Vagina (tissue), 2 donors: ENCODE measurements around the gene KCNT2. TPM values are rescaled to one million over a fixed set of nuclear protein-coding genes. Genes with fewer than 3 reads are reported as not detected.
"Not testable (repeated sequence)": the region's sequence is repeated elsewhere in the genome, so short reads cannot be mapped to it uniquely, and the experiment has no call there.

ENCODE experiments used
- DNase-seq, 2 donors: peaks; one replicate each; pipeline ENCODE4 v3.0.0-alpha.2; 2017; ENCODE audit errors: extremely low spot score in 2 of 2
- H3K27ac ChIP-seq: fragments of 200-600 bp; sonication (generic); one replicate; pipeline ENCODE4 v1.5.1; 2019
- H3K27me3 ChIP-seq: fragments of 200-600 bp; sonication (generic); one replicate; pipeline ENCODE4 v1.5.1; 2019
- H3K36me3 ChIP-seq, 2 donors: fragments of 200-600 bp; sonication (generic); one replicate each; pipeline ENCODE4 v1.5.1; 2017 to 2019
- H3K4me1 ChIP-seq: fragments of 200-600 bp; sonication (generic); one replicate; pipeline ENCODE4 v1.5.1; 2019
- H3K4me3 ChIP-seq, 2 donors: fragments of 200-600 bp; sonication (generic); 1 replicate in 1 of 2; 2 replicates in 1 of 2; pipeline ENCODE4 v1.5.1; 2016 to 2019
- H3K9me3 ChIP-seq: fragments of 200-600 bp; sonication (generic); one replicate; pipeline ENCODE4 v1.5.1; 2019
- CTCF ChIP-seq, 3 experiments: fragments of 450-650 bp in 2 of 3; fragments of 200-600 bp in 1 of 3; sonication (generic) in 1 of 3; IDR thresholded peaks; one replicate each; pipeline ENCODE4 v1.5.1; 2017 to 2019; ENCODE audit warnings: antibody characterized with exemption in 3 of 3, mild to moderate bottlenecking in 2 of 3, moderate library complexity in 2 of 3
- POLR2A ChIP-seq, 2 donors: fragments of 450-650 bp; IDR thresholded peaks; one replicate each; pipeline ENCODE4 v1.6.1; 2017; ENCODE audit warnings: antibody characterized with exemption in 2 of 2, mild to moderate bottlenecking in 2 of 2, moderate library complexity in 2 of 2
- POLR2AphosphoS5 ChIP-seq, 2 donors: sonication (generic); formaldehyde crosslinking; IDR thresholded peaks; one replicate each; pipeline ENCODE4 v1.9.0; 2017; ENCODE audit warnings: antibody characterized with exemption in 2 of 2, mild to moderate bottlenecking in 2 of 2, low read depth in 1 of 2; ENCODE audit not compliant: insufficient read depth in 1 of 2
- intact Hi-C: fragments of 100-400 bp; cut with DNase I; formaldehyde crosslinking; loops from one replicate; pipeline ENCODE4 v1.15.1; 2023
- total RNA-seq: library from RNA; depleted of rRNA; stranded (reverse); fragments of >200 nt; gene quantifications from one replicate; pipeline ENCODE4 v1.2.3, GENCODE V29; 2016

Gene KCNT2
- total RNA-seq, 1 donor from 2014 or later, result 1.2 TPM

- Histone ChIP-seq H3K9me3 (no peaks in the 10 kb centered on the region), H3K4me1 (no peaks in the 10 kb centered on the region), H3K27ac (no peak overlapping the region), H3K27me3 (no peaks in the 10 kb centered on the region), H3K36me3 (no peaks in the 10 kb centered on the region), H3K4me3 (no peak overlapping the region)
- TF ChIP-seq CTCF (IDR thresholded peaks at IDR 0.05), result no peak
- TF ChIP-seq POLR2A (IDR thresholded peaks at IDR 0.05), result no peak
- no peak for TF ChIP-seq POLR2AphosphoS5 (IDR thresholded peaks at IDR 0.05; ENCODE audit: insufficient read depth in 1 of 2, low read depth in 1 of 2)
- intact Hi-C loops, result no loop called here
- DNase-seq, result no peak
Measured at GRCh38 chr1:196543833-196544232, 64.4 kb downstream of the KCNT2 start.

- H3K27me3 ChIP-seq, result no peaks in the 10 kb centered on the region
- no peak overlapping the region for H3K27ac ChIP-seq
- H3K4me1 ChIP-seq, result no peaks in the 10 kb centered on the region
- intact Hi-C loops, result no loop called here
- no peak overlapping the region for H3K4me3 ChIP-seq
- DNase-seq, result no peak
- TF ChIP-seq POLR2A (IDR thresholded peaks at IDR 0.05), result no peak
- TF ChIP-seq POLR2AphosphoS5 (IDR thresholded peaks at IDR 0.05; ENCODE audit: insufficient read depth in 1 of 2, low read depth in 1 of 2), result no peak
- no peak for TF ChIP-seq CTCF (IDR thresholded peaks at IDR 0.05)
- no peaks in the 10 kb centered on the region for H3K9me3 ChIP-seq
- H3K36me3 ChIP-seq, result no peaks in the 10 kb centered on the region
Measured at GRCh38 chr1:196538473-196538872, 69.8 kb downstream of the KCNT2 start.

- intact Hi-C loops, result no loop called here
- Histone ChIP-seq H3K4me3 (no peak overlapping the region), H3K27me3 (no peaks in the 10 kb centered on the region), H3K36me3 (no peaks in the 10 kb centered on the region), H3K27ac (no peak overlapping the region), H3K4me1 (no peaks in the 10 kb centered on the region), H3K9me3 (no peaks in the 10 kb centered on the region)
- DNase-seq, result no peak
- no peak for TF ChIP-seq POLR2AphosphoS5 (IDR thresholded peaks at IDR 0.05; ENCODE audit: insufficient read depth in 1 of 2, low read depth in 1 of 2)
- TF ChIP-seq CTCF (IDR thresholded peaks at IDR 0.05), result no peak
- no peak for TF ChIP-seq POLR2A (IDR thresholded peaks at IDR 0.05)
Measured at GRCh38 chr1:196535727-196536126, 72.5 kb downstream of the KCNT2 start.

- intact Hi-C loops, result no loop called here
- H3K9me3 ChIP-seq, result no peaks in the 10 kb centered on the region
- no peak for TF ChIP-seq CTCF (IDR thresholded peaks at IDR 0.05)
- no peak for TF ChIP-seq POLR2A (IDR thresholded peaks at IDR 0.05)
- TF ChIP-seq POLR2AphosphoS5 (IDR thresholded peaks at IDR 0.05; ENCODE audit: insufficient read depth in 1 of 2, low read depth in 1 of 2), result no peak
- H3K4me3 ChIP-seq, result no peak overlapping the region
- no peak for DNase-seq
- H3K4me1 ChIP-seq, result no peaks in the 10 kb centered on the region
- H3K27ac ChIP-seq, result no peak overlapping the region
- H3K36me3 ChIP-seq, result no peaks in the 10 kb centered on the region
- H3K27me3 ChIP-seq, result no peaks in the 10 kb centered on the region
Measured at GRCh38 chr1:196531737-196532524, 76.3 kb downstream of the KCNT2 start.

- intact Hi-C loops, result no loop called here
- H3K27me3 ChIP-seq, result no peaks in the 10 kb centered on the region
- no peak for DNase-seq
- no peak overlapping the region for H3K4me3 ChIP-seq
- H3K36me3 ChIP-seq, result no peaks in the 10 kb centered on the region
- H3K4me1 ChIP-seq, result no peaks in the 10 kb centered on the region
- TF ChIP-seq POLR2A (IDR thresholded peaks at IDR 0.05) (no peak), POLR2AphosphoS5 (IDR thresholded peaks at IDR 0.05; ENCODE audit: insufficient read depth in 1 of 2, low read depth in 1 of 2) (no peak), CTCF (IDR thresholded peaks at IDR 0.05) (no peak)
- no peaks in the 10 kb centered on the region for H3K9me3 ChIP-seq
- no peak overlapping the region for H3K27ac ChIP-seq
Measured at GRCh38 chr1:196527919-196528318, 80.3 kb downstream of the KCNT2 start.

GRCh38 chr1:196522574-196523345 lies 85.5 kb downstream of the KCNT2 start:
- H3K27me3 ChIP-seq, H3K27ac ChIP-seq, intact Hi-C loops, H3K9me3 ChIP-seq, DNase-seq, H3K36me3 ChIP-seq, H3K4me1 ChIP-seq, H3K4me3 ChIP-seq: not testable (repeated sequence)
